DOHH2 (cell line): ENCODE measurements around the gene FBXL5.

Experiments
- H3F3A ChIP-seq: fragments of 200-600 bp; sonication (generic), shearing (Covaris generic); 2 replicates; pipeline ENCODE4 v1.6.0; 2016; ENCODE audit warnings: antibody characterized with exemption, mild to moderate bottlenecking; ENCODE audit not compliant: control insufficient read depth, insufficient read depth
- H3K27ac ChIP-seq: fragments of 200-600 bp; sonication (generic); 2 replicates; pipeline ENCODE4 v1.5.1; 2014; ENCODE audit warnings: low read depth, mild to moderate bottlenecking, low read length, moderate library complexity
- H3K27me3 ChIP-seq: fragments of 200-600 bp; sonication (generic); 2 replicates; pipeline ENCODE4 v1.6.1; 2014; ENCODE audit warnings: mild to moderate bottlenecking, low read length, mixed read lengths; ENCODE audit not compliant: control insufficient read depth
- H3K36me3 ChIP-seq: fragments of 200-600 bp; sonication (generic); 2 replicates; pipeline ENCODE4 v1.6.1; 2014; ENCODE audit warnings: mild to moderate bottlenecking, low read length, moderate library complexity, mixed read lengths; ENCODE audit not compliant: control insufficient read depth
- H3K4me1 ChIP-seq: fragments of 200-600 bp; sonication (generic); 2 replicates; pipeline ENCODE4 v1.6.1; 2014; ENCODE audit warnings: mild to moderate bottlenecking, low read length, mixed read lengths; ENCODE audit not compliant: control insufficient read depth
- H3K4me2 ChIP-seq: fragments of 200-600 bp; sonication (generic); 2 replicates; pipeline ENCODE4 v1.6.0; 2014; ENCODE audit warnings: mild to moderate bottlenecking, low read length, moderate library complexity
- H3K4me3 ChIP-seq: fragments of 200-600 bp; sonication (generic); 2 replicates; pipeline ENCODE4 v1.5.1; 2014; ENCODE audit warnings: mild to moderate bottlenecking, low read length, mixed read lengths
- H3K79me2 ChIP-seq: fragments of 200-600 bp; sonication (generic); 2 replicates; pipeline ENCODE4 v1.6.1; 2014; ENCODE audit warnings: mild to moderate bottlenecking, low read length, mixed read lengths; ENCODE audit not compliant: control insufficient read depth
- H3K9me2 ChIP-seq: fragments of 200-600 bp; sonication (generic); replicated peaks from 2 replicates; pipeline ENCODE4 v1.6.1; 2014; ENCODE audit warnings: mild to moderate bottlenecking, low read length, mixed read lengths; ENCODE audit not compliant: control insufficient read depth
- H3K9me3 ChIP-seq: fragments of 200-600 bp; sonication (generic); 2 replicates; pipeline ENCODE4 v1.6.1; 2014; ENCODE audit warnings: antibody characterized with exemption, low read length, mixed read lengths; ENCODE audit not compliant: control insufficient read depth, insufficient read depth
- H4K20me1 ChIP-seq: fragments of 200-600 bp; sonication (generic); 2 replicates; pipeline ENCODE4 v1.6.0; 2014; ENCODE audit warnings: low read depth, mild to moderate bottlenecking, antibody characterized with exemption, low read length, moderate library complexity; ENCODE audit not compliant: control insufficient read depth, insufficient read depth
- EZH2phosphoT487 ChIP-seq: fragments of 200-600 bp; sonication (generic); IDR thresholded peaks from 2 replicates; pipeline ENCODE4 v1.6.1; 2017; ENCODE audit warnings: borderline replicate concordance, mild to moderate bottlenecking, antibody characterized with exemption, low read length, moderate library complexity, mixed read lengths
- TF ChIP-seq, protein P1 (sequence below): fragments of 200-600 bp; sonication (generic); IDR thresholded peaks from one replicate; pipeline ENCODE4 v1.5.1; 2014; ENCODE audit warnings: antibody characterized with exemption, mild to moderate bottlenecking, low read depth, low read length; ENCODE audit not compliant: poor library complexity, severe bottlenecking

FBXL5 gene

DNA sequence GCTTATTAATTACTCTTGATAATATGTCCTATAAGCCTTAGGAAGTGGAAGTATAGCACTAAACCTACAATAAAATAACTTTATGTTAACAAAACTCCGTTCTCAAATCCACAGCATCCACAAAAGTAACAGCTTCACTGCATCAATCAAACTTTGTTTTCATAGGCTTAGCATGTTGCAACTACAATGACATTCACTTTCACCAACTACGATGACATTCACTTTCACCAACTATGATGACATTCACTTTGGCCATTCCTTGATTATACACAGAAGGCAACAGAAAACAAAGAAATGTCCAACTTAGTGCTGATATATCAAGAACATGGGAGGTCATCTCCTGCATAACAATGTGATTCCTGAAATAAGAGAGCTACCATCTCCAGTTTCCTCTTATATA, 44.3 kb downstream of the FBXL5 start:
- H3K9me2 ChIP-seq = no peaks in the 10 kb centered on the region
- H3K4me3 ChIP-seq = no peak overlapping the region
- no peaks in the 10 kb centered on the region for H3K9me3 ChIP-seq
- no peak for TF ChIP-seq EZH2phosphoT487
- TF ChIP-seq, protein P1, sequence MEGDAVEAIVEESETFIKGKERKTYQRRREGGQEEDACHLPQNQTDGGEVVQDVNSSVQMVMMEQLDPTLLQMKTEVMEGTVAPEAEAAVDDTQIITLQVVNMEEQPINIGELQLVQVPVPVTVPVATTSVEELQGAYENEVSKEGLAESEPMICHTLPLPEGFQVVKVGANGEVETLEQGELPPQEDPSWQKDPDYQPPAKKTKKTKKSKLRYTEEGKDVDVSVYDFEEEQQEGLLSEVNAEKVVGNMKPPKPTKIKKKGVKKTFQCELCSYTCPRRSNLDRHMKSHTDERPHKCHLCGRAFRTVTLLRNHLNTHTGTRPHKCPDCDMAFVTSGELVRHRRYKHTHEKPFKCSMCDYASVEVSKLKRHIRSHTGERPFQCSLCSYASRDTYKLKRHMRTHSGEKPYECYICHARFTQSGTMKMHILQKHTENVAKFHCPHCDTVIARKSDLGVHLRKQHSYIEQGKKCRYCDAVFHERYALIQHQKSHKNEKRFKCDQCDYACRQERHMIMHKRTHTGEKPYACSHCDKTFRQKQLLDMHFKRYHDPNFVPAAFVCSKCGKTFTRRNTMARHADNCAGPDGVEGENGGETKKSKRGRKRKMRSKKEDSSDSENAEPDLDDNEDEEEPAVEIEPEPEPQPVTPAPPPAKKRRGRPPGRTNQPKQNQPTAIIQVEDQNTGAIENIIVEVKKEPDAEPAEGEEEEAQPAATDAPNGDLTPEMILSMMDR = no peak
- H3K4me1 ChIP-seq = no peaks in the 10 kb centered on the region
- H3K27ac ChIP-seq = no peak overlapping the region
- H4K20me1 ChIP-seq = no peaks in the 10 kb centered on the region; the same call in 1 of the 2 replicates
- H3K4me2 ChIP-seq = no peak overlapping the region
- H3F3A ChIP-seq = no peaks in the 10 kb centered on the region
- peaks cover 9% of the 10 kb centered on the region for H3K79me2 ChIP-seq
- H3K27me3 ChIP-seq = no peaks in the 10 kb centered on the region
- H3K36me3 ChIP-seq = peaks cover 13% of the 10 kb centered on the region

DNA sequence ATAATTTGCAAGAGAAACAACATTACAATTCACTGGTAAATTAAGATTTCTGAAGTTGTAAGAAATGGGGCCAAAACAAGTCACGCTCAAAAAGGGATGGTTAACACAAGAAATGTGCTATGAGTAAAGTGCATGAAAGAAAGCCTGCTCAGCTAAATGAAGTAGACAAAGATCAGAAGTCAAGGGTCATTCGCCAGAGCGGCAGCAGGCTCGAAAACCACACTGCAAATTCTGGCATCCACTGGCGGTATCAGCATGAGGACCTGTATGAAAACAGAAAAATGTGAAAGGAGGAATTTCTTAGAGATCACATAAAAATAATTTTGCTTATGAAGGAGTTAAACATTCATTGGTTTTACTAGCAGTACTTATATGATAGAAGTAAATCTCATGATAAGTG, 49.6 kb downstream of the FBXL5 start:
- no peaks in the 10 kb centered on the region for H3K9me2 ChIP-seq
- no peaks in the 10 kb centered on the region for H3F3A ChIP-seq
- H3K9me3 ChIP-seq = no peaks in the 10 kb centered on the region
- H3K4me1 ChIP-seq = no peaks in the 10 kb centered on the region
- no peak overlapping the region for H3K4me2 ChIP-seq
- no peak for TF ChIP-seq EZH2phosphoT487
- TF ChIP-seq, protein P1 = no peak
- no peak overlapping the region for H3K27ac ChIP-seq
- H3K27me3 ChIP-seq = no peaks in the 10 kb centered on the region
- H4K20me1 ChIP-seq = no peaks in the 10 kb centered on the region
- H3K4me3 ChIP-seq = no peak overlapping the region
- no peaks in the 10 kb centered on the region for H3K79me2 ChIP-seq
- peaks cover 16% of the 10 kb centered on the region for H3K36me3 ChIP-seq

DNA sequence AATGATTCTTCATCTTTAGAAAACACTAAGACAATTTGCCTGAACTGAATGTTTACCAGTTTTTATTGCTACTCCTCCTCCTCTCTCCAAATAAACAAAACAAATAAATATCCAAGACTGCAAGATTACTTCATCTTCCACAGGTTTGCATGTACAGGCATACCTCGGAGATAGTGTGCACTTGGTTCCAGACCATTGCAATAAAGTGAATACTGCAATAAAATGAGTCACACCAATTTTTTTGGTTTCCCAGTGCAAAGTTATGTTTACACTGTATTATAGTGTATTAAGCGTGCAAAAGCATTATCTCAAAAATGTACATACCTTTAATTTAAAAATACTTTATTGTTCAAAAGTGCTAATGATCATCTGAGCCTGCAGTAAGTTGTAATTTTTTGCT, 53.3 kb downstream of the FBXL5 start:
- H4K20me1 ChIP-seq = no peaks in the 10 kb centered on the region
- peaks cover 16% of the 10 kb centered on the region for H3K36me3 ChIP-seq
- no peaks in the 10 kb centered on the region for H3K79me2 ChIP-seq
- H3K4me1 ChIP-seq = no peaks in the 10 kb centered on the region
- no peak overlapping the region for H3K4me3 ChIP-seq
- no peaks in the 10 kb centered on the region for H3K27me3 ChIP-seq
- no peaks in the 10 kb centered on the region for H3K9me3 ChIP-seq
- no peak overlapping the region for H3K27ac ChIP-seq
- H3F3A ChIP-seq = no peaks in the 10 kb centered on the region
- H3K9me2 ChIP-seq = no peaks in the 10 kb centered on the region
- H3K4me2 ChIP-seq = no peak overlapping the region
- no peak for TF ChIP-seq EZH2phosphoT487
- TF ChIP-seq, protein P1 = no peak
